Activated CD4-positive, alpha-beta memory T cell treated with anti-CD3 and anti-CD28 coated beads for 36 hours (primary cell): ENCODE measurements around the gene TMEM179B. TPM values are rescaled to one million over a fixed set of nuclear protein-coding genes. Genes with fewer than 3 reads are reported as not detected.

Experiments
- CTCF ChIA-PET: fragments of 350-600 bp; sonication (Branson Sonifier 250); formaldehyde crosslinking; loops from one replicate; lab custom pipeline; 2021; ENCODE audit warnings: antibody characterized with exemption, inconsistent platforms; lab: Charles Lee
- POLR2A ChIA-PET: fragments of 350-600 bp; sonication (Branson Sonifier 250); formaldehyde crosslinking; loops from one replicate; lab custom pipeline; 2021; ENCODE audit warnings: antibody characterized with exemption; lab: Charles Lee
- DNase-seq: peaks from one replicate; pipeline ENCODE4 v3.0.0-alpha.2; 2020
- H3K27ac Mint-ChIP-seq: one replicate; pipeline ENCODE4 v1.8.0; 2021; ENCODE audit warnings: mixed read lengths
- H3K27me3 Mint-ChIP-seq: one replicate; pipeline ENCODE4 v1.8.0; 2021; ENCODE audit warnings: mixed read lengths
- H3K36me3 Mint-ChIP-seq: one replicate; pipeline ENCODE4 v1.8.0; 2021; ENCODE audit warnings: mixed read lengths
- H3K4me1 Mint-ChIP-seq: one replicate; pipeline ENCODE4 v1.8.0; 2021; ENCODE audit warnings: low read depth, mixed read lengths
- H3K4me3 Mint-ChIP-seq: one replicate; pipeline ENCODE4 v1.8.0; 2021; ENCODE audit warnings: mild to moderate bottlenecking, mixed read lengths
- H3K9me3 Mint-ChIP-seq: one replicate; pipeline ENCODE4 v1.8.0; 2021; ENCODE audit warnings: mixed read lengths
- intact Hi-C: fragments of 100-400 bp; cut with micrococcal nuclease; formaldehyde crosslinking; loops from one replicate; pipeline ENCODE4 v1.15.1; 2023
- total RNA-seq, 2 experiments: library from RNA; stranded (reverse); gene quantifications; one replicate each; pipeline ENCODE4 v1.2.3, GENCODE V29; 2021

Gene TMEM179B
- total RNA-seq, 2 experiments from 2014 or later, result 25.0 to 25.5 TPM

DNA sequence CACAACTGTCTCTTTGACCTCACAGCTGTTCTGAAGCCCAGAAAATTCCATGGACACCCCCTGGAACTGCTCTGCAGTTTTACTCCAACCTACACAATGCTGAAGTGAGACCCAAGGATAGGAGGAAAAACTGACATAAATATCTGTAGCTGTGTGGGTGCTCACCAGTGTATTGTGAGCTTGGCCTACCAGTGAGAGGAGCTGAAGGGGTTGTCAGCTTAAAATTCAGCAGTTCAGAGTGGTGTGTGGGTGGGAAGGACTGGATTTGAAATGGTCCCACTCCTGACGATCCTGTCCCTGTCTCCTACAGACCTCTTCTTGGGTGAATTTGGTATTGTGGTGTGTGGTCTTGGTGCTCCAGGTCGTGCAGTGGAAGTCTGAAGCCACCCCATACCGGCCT is 2.4 kb downstream of the TMEM179B start:
- ChIA-PET POLR2A (interaction anchor here (0.8 to 7.7 kb wide), 5 partner anchors 11 to 66 kb away, joined by 3 to 96 read pairs (median 7); partner anchors contain the start of genes HNRNPUL2 and WDR74), CTCF (interaction anchor here (0.9 to 4.0 kb wide), 4 partner anchors 36 to 72 kb away, joined by 3 to 39 read pairs (median 4); partner anchors contain the start of gene ZBTB3)
- intact Hi-C loops, result no loop called here
- Mint-ChIP-seq H3K27me3 (no peaks in the 10 kb centered on the region), H3K27ac (peak overlapping the region; percentile 93), H3K4me3 (no peak overlapping the region), H3K36me3 (peaks cover 33% of the 10 kb centered on the region), H3K9me3 (no peaks in the 10 kb centered on the region), H3K4me1 (peaks cover 45% of the 10 kb centered on the region)
- DNase-seq, result no peak

DNA sequence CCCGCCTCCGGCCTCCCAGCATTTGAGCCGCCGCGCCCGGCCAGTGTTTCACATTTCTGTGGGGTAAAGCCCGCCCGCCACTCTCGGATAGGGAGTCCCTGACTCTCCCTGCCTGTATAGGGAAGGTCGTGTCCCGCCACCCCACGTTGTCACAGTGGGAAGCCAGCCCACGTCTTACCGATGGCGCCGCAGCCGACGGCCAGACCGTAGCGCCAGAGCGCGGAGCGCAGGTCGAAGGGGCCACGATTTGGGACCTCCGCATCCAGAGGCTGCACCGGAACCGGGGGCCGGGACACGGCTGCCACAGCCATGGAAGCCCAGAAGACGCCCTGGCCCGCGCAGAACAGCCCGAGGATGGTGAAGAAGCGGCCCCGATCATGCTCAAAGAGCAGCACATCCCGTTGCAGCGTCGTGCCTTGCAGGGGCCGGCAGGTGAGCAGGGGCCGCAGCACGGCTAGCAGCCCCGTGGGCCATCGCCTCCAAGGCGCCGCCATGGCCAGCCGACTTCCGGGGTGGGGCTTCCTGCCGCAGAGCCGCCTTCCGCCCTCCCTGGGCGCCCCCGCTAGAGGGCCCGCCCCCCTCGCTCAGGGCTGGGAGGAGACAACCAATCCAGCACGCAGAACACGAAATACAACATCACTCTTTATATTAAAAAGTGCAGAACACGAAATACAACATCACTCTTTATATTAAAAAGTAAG is 4.4 kb downstream of the TMEM179B start, which contains the start of gene TMEM223:
Gene TMEM223, minus strand, starts transcription at position 506 of the 701 bp plus-strand sequence. Its CDS starts 12 bp downstream, at position 494.
- peak within 1 kb of the TSS; percentile 87 for H3K4me3 Mint-ChIP-seq
- intact Hi-C loops, result loop anchor here (1.0 kb wide), 4 partner anchors 13 to 90 kb away; partner anchors contain the start of genes STX5, TEX54 and WDR74
- POLR2A ChIA-PET, result interaction anchor here (0.9 to 7.7 kb wide), 8 partner anchors 11 to 70 kb away, joined by 3 to 96 read pairs (median 4); partner anchors contain the start of genes STX5, TEX54, WDR74 and ZBTB3

DNA sequence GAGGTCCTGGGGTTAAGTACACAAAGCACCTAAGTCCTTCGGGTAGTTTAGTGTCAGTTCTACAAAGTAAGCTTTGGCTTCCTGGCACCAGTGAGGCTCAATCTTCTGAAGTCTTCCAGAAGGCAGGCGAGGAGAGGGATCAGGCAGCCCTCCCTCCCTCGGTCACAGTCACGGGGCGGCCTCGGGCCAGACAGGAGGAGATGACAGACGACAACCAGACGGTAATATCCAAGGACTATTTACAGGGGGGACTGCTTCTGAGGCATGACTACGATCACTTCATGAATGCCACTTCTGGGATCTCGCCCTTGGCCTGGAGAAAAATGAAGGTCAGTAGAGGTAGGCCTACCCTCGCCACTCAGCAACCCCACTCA is 5.0 kb downstream of the TMEM179B start:
- H3K27me3 Mint-ChIP-seq, result no peaks in the 10 kb centered on the region
- peak overlapping the region; percentile 87 for H3K4me3 Mint-ChIP-seq
- H3K36me3 Mint-ChIP-seq, result peaks cover 52% of the 10 kb centered on the region
- no peaks in the 10 kb centered on the region for H3K9me3 Mint-ChIP-seq
- H3K4me1 Mint-ChIP-seq, result peaks cover 37% of the 10 kb centered on the region
- H3K27ac Mint-ChIP-seq, result peak overlapping the region; percentile 87
- ChIA-PET CTCF (interaction anchor here (0.9 kb wide), 1 partner anchor 46 kb away, joined by 3 read pairs; no protein-coding TSS in a partner anchor), POLR2A (interaction anchor here (1.0 to 7.7 kb wide), 5 partner anchors 12 to 63 kb away, joined by 3 to 96 read pairs (median 4); partner anchors contain the start of gene WDR74)
- intact Hi-C loops, result loop anchor here (1.0 kb wide), 3 partner anchors 12 to 47 kb away; partner anchors contain the start of genes STX5, TEX54 and WDR74
- DNase-seq, result no peak

More for the DNA sequence above, 4.4 kb downstream of the TMEM179B start, which contains the start of gene TMEM223:
- CTCF ChIA-PET, result interaction anchor here (0.7 to 1.1 kb wide), 4 partner anchors 9 to 111 kb away, joined by 3 read pairs; no protein-coding TSS in a partner anchor
- Mint-ChIP-seq H3K9me3 (no peaks in the 10 kb centered on the region), H3K36me3 (peaks cover 51% of the 10 kb centered on the region), H3K27me3 (no peaks in the 10 kb centered on the region), H3K4me1 (peaks cover 37% of the 10 kb centered on the region), H3K27ac (peak within 1 kb of the TSS; percentile 87)
- peak; percentile 94 for DNase-seq

DNA sequence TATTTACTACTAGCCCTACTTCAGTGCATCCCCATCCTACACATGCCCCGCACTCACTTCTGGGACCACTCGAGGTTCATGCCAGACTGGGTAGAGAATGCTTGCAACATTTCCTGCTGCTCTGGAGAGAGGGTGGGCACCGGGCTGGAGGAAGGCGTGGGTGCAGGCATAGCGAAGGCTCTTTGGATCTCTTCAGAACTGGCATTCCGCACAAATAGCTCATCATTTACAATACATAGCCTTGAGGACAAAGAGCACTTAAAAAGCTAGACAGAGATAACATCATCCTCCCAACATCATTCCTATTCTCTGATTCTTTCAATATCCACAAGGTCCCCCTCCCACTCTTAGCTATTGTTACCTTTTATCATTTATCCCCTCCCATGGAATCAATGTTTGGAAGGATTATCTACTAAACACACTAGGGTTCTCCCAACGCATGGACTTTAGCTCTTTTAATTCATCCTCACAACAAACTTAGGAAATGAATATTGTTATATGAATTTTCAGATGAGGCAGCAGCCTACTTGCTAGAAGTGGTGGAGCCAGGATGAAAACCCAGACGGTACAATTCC is 7.1 kb downstream of the TMEM179B start:
- DNase-seq, result no peak
- no peak overlapping the region for H3K4me3 Mint-ChIP-seq
- H3K36me3 Mint-ChIP-seq, result peaks cover 56% of the 10 kb centered on the region
- peaks cover 26% of the 10 kb centered on the region for H3K4me1 Mint-ChIP-seq
- peak overlapping the region; percentile 2 for H3K27ac Mint-ChIP-seq
- no peaks in the 10 kb centered on the region for H3K9me3 Mint-ChIP-seq
- intact Hi-C loops, result no loop called here
- ChIA-PET CTCF (interaction anchor here (1.0 to 4.0 kb wide), 3 partner anchors 7 to 51 kb away, joined by 3 to 37 read pairs (median 4); partner anchors contain the start of genes NXF1 and TMEM179B), POLR2A (interaction anchor here (0.7 to 2.3 kb wide), 4 partner anchors 12 to 72 kb away, joined by 3 to 11 read pairs (median 4); partner anchors contain the start of gene NXF1)
- no peaks in the 10 kb centered on the region for H3K27me3 Mint-ChIP-seq

DNA sequence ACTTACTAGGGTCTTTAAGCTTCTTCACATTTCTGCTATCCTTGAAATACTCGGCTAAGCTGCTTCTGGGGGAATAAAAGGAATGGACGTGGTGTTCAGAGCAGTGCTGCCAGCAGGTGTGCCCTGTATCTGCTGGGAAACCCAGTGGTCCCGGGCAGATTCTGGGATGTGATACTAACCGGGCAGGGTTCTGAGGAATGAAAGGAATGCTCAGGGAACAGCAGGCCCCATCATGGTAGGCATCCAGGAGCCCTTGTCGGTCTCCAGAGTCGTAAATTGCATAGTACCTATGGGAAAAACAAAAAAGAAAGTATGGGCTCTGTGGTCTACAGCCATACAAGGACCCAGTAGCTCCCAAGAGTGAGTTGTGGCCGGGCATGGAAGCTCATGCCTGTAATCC is 9.1 kb downstream of the TMEM179B start:
- CTCF ChIA-PET, result interaction anchor here (4.0 kb wide), 1 partner anchor 9 kb away, joined by 37 read pairs; the partner anchor contains the start of gene TMEM179B
- Mint-ChIP-seq H3K4me1 (peaks cover 9% of the 10 kb centered on the region), H3K27me3 (no peaks in the 10 kb centered on the region), H3K9me3 (no peaks in the 10 kb centered on the region), H3K36me3 (peaks cover 61% of the 10 kb centered on the region), H3K27ac (peak overlapping the region; percentile 8), H3K4me3 (no peak overlapping the region)
- intact Hi-C loops, result no loop called here
- no peak for DNase-seq
- POLR2A ChIA-PET, result interaction anchor here (0.8 to 1.3 kb wide), 2 partner anchors 10 to 20 kb away, joined by 3 read pairs; no protein-coding TSS in a partner anchor

DNA sequence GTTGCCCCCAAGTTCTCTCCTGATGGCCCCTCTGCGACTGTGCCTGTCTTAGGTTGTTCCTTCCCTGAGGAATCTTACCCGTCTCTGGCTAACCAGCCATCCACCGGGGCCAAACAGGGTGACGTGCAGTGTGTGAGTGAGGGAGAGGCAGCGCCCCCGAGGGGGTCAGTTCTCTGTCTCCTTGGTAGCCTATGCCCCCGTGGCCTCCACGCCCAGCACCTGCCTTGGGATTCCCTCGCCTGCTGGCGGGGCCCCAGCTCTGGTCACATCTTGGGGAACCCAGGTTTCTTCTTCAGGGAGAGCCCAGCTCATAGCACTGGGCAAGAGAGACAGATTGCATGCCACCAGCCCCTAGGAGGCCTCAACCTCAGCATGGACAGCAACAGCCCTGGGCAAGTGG is 12.3 kb downstream of the TMEM179B start:
- intact Hi-C loops, result no loop called here
- Mint-ChIP-seq H3K36me3 (peaks cover 73% of the 10 kb centered on the region), H3K27ac (no peak overlapping the region), H3K4me1 (peaks cover 26% of the 10 kb centered on the region), H3K9me3 (no peaks in the 10 kb centered on the region), H3K4me3 (no peak overlapping the region), H3K27me3 (no peaks in the 10 kb centered on the region)
- no peak for DNase-seq
- CTCF ChIA-PET, result interaction anchor here (3.2 kb wide), 1 partner anchor 13 kb away, joined by 14 read pairs; the partner anchor contains the start of gene TMEM179B
- POLR2A ChIA-PET, result no interaction called here

DNA sequence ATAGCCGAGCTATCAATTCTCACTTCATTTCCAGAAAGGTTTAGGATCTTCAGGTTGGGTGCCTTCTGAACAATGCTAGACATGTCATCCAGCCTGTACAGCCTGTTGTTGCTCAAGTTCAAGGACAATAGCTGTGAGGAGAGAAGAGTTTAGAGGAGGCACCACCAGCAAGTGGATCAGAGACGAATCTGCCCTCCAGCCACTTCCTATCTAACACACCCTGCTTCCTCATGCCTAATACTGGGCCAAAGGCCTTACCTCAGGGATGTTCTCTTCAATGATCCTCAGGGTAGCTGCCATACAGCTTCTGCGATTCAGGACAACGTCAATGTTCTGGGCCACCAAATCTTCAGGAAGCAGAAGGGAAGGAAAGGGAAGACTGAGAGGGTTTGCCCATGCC is 13.9 kb downstream of the TMEM179B start:
- no peak overlapping the region for H3K4me3 Mint-ChIP-seq
- H3K9me3 Mint-ChIP-seq, result no peaks in the 10 kb centered on the region
- intact Hi-C loops, result no loop called here
- no peak for DNase-seq
- no peak overlapping the region for H3K27ac Mint-ChIP-seq
- peaks cover 27% of the 10 kb centered on the region for H3K4me1 Mint-ChIP-seq
- CTCF ChIA-PET, result interaction anchor here (1.0 to 3.2 kb wide), 2 partner anchors 10 to 15 kb away, joined by 3 to 14 read pairs; partner anchors contain the start of gene TMEM179B
- POLR2A ChIA-PET, result interaction anchor here (0.8 to 1.6 kb wide), 6 partner anchors 11 to 54 kb away, joined by 3 to 5 read pairs (median 4); no protein-coding TSS in a partner anchor
- peaks cover 63% of the 10 kb centered on the region for H3K36me3 Mint-ChIP-seq
- H3K27me3 Mint-ChIP-seq, result no peaks in the 10 kb centered on the region

DNA sequence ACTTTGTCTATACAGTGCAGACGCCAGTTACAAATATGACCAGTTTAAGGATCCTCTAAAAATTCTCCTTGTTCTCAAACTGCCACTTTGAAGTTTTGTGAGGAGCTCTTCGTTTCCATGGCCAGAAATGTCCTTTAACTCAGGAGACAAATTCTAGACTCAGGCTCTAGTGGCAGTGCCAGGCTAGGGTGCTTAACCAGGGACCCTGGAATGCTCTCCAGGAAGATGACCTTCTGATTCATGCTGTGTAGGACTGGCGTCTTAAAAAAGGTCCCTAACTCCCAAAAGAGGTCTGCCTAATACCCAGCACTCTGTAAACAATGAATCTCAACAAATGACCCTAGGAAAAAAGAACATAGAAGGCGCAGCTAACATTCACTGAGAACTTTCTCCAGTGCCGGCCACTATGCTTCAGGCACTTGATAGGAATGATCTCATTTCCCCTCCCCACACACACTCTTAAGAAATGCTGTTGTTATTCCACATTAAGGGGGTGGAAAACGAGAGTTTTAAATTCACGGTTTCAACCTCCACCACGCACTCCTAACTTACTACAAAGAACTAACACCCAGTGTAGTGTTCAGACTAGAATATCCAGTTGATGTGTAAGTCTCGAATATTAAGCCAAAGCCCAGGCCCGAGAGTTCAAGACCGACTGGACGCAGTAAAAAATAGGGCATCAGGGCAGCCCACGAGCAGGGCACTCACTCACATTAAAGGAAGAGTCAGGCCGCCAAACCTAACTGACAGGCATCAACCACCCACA is 17.3 kb downstream of the TMEM179B start:
- H3K36me3 Mint-ChIP-seq, result peaks cover 47% of the 10 kb centered on the region
- peak; percentile 48 for DNase-seq

DNA sequence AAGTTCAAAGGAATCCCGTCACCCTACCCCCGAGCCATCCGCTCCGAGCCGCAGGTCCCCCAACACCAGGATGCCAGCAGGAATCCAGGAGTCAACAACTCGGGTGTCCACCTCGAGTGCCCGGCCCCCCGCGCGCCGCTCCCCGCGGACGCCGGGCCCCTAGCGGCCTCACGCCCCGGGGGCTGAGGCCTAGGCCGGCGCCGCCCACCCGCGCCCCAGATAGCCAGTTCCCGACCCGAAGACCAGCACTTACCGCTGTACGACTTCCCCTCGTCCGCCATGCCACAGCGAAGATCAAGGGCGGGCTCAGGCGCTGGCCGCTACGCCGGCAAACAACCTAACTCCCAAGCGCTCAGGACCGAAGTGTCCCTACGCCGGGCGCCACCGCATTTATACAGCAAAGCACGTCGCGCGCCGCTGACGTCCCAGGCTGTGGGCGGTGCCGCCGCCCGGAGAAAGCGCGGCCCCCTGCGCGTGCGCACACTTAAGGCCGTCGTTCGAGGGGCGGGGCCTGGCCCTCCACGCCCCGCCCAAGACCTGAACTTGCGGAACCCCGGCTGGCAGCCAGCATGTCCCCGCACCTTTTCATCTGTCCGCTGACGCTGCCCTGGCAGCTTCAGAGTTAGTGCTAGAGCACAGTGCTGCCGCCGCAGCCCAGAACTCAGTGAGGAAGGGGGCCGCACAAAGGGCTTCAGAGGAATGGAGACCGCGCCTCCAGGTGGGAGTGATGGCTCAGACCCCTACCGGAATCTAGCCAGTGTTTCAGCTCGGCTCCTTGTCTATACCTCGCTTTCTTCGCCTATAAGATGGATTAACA is 18.1 kb downstream of the TMEM179B start, which contains the start of gene NXF1:
Gene NXF1, minus strand, starts transcription at position 365 of the 817 bp plus-strand sequence. Its CDS starts 84 bp downstream, at position 281.
- H3K4me1 Mint-ChIP-seq, result peaks cover 34% of the 10 kb centered on the region
- H3K9me3 Mint-ChIP-seq, result no peaks in the 10 kb centered on the region
- no peaks in the 10 kb centered on the region for H3K27me3 Mint-ChIP-seq
- H3K4me3 Mint-ChIP-seq, result peak within 1 kb of the TSS; percentile 99
- POLR2A ChIA-PET, result interaction anchor here (0.7 to 3.6 kb wide), 20 partner anchors 8 to 248 kb away, joined by 3 to 39 read pairs (median 5); partner anchors contain the start of genes HNRNPUL2, SLC3A2, STX5 and TAF6L
- peaks cover 39% of the 10 kb centered on the region for H3K36me3 Mint-ChIP-seq
- CTCF ChIA-PET, result interaction anchor here (0.9 to 2.5 kb wide), 8 partner anchors 10 to 193 kb away, joined by 3 to 16 read pairs (median 6); partner anchors contain the start of gene TMEM179B
- DNase-seq, result peak; percentile 96
- intact Hi-C loops, result loop anchor here (1.0 to 2.0 kb wide), 8 partner anchors 18 to 96 kb away; partner anchors contain the start of genes HNRNPUL2, TMEM179B and ZBTB3
- peak within 1 kb of the TSS; percentile 99 for H3K27ac Mint-ChIP-seq

More for the DNA sequence above, 17.3 kb downstream of the TMEM179B start:
- H3K4me1 Mint-ChIP-seq, result peaks cover 34% of the 10 kb centered on the region
- intact Hi-C loops, result loop anchor here (1.0 to 2.0 kb wide), 9 partner anchors 12 to 95 kb away; partner anchors contain the start of genes HNRNPUL2, TMEM179B, TMEM223 and ZBTB3
- H3K9me3 Mint-ChIP-seq, result no peaks in the 10 kb centered on the region
- peak overlapping the region; percentile 99 for H3K27ac Mint-ChIP-seq
- CTCF ChIA-PET, result interaction anchor here (1.0 to 2.5 kb wide), 6 partner anchors 9 to 70 kb away, joined by 3 to 16 read pairs (median 4); no protein-coding TSS in a partner anchor
- H3K4me3 Mint-ChIP-seq, result peak overlapping the region; percentile 99
- POLR2A ChIA-PET, result interaction anchor here (0.8 to 3.6 kb wide), 12 partner anchors 7 to 139 kb away, joined by 3 to 39 read pairs (median 6); partner anchors contain the start of genes C11orf98, CSKMT, SLC3A2 and STX5
- no peaks in the 10 kb centered on the region for H3K27me3 Mint-ChIP-seq
